T-helper 1 cell treated with Interleukin-12 subunit alpha and Interleukin-12 subunit beta and Interleukin-4 antibody, amounts not matched to agents 30 ng/mL and 1 ng/mL, for 36 hours (primary cell): ENCODE results near the gene DLG2. TPM values are rescaled to one million over a fixed set of nuclear protein-coding genes. Genes with fewer than 3 reads are reported as not detected.

Experiments used
- intact Hi-C: fragments of 100-400 bp; cut with micrococcal nuclease; formaldehyde crosslinking; loops from one replicate; pipeline ENCODE4 v1.15.1; 2024
- total RNA-seq: library from RNA; stranded (reverse); gene quantifications from 2 replicates; pipeline ENCODE4 v1.2.3, GENCODE V29; 2022

Gene DLG2
- total RNA-seq, 1 donor from 2014 or later = 0.88 TPM

DNA sequence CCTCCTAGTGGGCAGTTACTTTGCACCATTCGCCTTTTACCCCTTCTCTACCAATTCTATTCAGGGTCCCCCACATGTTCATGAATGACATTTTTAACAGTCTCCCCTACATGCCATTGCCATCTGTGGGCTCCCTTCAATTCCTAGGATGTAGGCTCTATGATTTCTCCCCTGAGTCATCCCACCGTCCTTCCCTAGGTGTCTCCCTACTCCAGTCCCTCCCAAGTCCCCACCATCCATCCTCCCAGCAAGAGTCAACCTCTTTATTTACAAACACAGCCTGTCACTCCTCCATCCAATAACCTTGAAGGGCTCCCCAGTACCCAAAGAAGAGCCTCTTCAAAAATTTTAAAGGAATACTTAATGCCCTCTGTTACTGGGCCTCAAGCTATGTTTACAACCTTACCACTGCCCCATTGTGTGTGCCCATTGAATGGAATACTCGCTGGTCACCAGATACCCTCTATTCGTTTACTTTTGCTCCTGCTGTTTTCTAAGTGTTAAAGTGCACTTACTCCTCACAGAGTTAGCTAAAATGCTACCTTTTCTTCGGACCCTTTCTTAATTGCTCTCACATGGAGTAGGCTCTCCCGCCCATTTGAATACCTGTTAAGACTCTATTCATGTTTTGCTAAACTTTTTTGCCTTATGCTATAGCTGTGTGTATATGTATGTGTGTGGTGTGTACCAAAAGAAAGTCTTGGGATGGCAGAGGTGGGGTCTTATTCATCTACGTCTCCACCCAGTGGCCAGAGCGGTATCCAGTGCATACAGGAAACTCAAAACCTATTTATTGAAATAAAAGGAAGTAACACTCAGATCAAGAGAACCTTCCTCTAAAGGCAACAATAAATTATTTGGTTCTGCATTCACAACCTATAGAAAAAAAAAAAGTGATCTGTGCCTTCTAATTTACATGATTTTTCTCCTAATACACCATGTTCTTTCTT is 2105.2 kb downstream of the DLG2 start:
- intact Hi-C loops = no loop called here

DNA sequence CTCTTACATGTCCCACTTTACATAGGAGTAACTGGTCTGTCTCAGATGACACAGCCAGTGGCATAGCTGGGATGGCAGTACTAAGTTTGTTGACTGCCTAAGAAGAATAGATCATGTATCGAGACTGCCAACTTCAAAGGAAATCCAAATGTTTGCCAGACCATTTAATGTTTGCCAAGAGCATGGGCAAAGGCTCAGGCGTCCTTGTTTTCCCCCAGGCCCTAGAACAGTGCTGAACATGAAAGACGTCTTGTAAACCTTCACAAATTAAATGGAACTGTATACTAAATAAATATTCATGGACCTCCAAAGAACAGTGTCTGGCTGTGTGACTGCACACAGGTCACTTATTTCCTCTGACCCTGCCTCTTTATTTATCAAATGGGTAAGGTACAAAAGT is 2106.3 kb downstream of the DLG2 start:
- intact Hi-C loops = no loop called here

DNA sequence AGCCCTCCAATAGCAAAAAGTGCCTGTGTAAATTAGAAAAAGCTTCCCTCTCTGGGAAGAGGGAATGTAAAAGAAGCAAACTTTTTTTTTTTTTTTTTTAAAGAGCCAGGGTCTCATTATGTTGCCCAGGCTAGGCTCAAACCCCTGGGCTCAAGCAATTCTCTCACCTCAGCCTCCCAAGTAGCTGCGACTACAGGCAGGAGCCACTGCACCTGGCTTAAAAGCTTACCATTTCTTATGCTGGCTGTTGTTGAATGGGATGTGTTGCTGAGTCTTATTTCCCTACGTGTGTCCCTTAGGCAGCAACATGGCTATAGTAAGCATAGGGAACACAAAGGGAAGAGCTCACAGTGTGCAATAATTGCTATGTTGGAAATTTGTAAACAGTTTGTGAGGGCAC is 2115.5 kb downstream of the DLG2 start:
- intact Hi-C loops = no loop called here

DNA sequence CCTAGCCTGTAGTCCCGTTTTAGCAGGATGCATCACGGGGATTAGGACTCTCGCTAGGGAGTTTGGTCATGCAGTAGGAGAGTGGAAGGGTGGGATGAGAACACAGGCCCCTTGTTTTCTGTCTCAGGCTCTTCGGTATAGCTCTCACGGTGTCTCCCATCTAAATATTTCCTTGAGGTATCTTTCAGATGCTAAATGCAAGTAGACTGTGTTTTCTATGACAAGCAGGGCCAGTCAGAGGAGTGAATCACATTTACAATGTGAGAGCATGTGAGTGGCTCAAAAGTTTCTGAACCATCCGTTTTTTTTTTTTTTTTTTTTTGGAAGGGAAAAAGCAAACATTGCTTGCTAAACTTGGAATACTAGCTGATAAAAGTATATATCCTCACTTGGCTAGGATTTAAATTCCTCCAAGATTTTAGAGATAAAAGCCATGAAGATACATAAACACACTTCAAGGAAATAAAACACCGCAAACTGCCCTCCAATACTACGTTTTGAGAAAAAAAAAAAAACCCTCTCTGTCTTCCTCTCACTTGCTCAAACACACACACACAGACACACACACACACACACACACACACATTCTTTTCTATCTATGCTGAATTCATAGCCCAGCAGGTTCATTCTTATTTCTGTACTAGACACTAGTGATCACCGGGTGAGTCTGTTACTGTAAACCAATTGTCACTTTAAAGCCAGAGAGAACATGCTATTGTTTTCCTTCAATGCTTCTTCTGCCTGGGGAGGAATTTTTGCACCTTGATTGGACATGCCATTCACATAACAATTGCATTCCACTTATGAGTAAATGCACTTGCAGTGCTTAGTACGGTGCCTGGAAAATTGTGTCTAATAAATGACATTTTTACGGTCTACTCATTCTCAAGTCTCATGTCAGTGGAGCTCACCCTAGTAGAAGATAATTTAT is 2116.3 kb downstream of the DLG2 start:
- intact Hi-C loops = no loop called here

DNA sequence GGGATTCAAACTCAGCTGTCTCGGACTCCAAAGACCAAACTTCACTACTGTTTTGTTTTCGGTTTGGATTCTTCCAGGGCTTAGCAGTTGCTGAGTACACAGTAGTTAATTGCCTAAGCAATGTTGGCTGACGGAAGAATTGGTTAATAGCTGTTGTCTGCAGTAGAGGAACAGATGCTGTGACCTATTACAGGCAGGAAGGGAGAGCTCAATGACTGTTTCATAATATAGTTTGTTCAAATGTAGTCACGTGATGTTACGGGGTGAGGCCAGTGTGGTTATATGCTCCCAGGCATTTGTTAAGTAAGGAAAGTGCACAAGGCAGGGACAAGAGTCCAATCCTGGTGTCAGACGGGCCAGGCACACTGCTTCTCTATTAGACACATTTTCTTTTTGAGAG is 2118.3 kb downstream of the DLG2 start:
- intact Hi-C loops = no loop called here

DNA sequence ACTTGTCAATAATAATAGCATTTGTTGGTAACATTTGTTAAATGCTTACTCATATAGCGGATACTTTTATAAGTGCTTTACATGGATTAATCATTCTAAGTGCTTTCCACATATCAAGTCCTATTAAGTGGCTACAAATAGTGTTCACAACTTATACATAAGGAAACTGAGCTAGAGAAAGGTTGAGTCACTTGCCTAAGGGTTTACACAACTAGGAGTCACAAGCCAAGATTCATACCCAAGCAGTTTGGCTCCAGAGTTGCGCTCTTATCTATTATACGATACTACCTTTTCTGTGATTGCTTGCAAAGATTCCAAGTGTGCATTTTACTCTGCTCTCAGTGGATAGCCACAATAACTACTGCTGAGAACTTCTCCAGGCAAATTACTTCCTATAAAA is 2125.1 kb downstream of the DLG2 start:
- intact Hi-C loops = no loop called here

DNA sequence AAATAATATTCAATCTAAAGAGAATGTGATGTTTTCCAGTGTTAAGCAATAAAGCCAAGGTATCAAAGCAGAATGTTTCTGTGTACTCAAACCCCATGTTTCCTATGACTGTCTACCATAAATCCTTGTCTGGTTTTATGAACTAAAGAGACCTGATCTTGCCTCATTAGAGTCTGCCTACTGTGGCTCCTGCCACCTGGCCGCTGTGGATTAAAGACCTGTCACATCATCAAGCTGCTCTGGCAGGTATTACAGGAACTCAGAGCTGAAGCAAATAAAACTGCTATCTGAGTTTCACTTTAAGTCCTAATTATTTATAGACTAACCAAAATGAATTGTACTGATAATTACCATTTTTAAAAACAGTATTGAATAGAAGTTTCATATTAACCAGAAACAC is 2133.2 kb downstream of the DLG2 start:
- intact Hi-C loops = no loop called here

DNA sequence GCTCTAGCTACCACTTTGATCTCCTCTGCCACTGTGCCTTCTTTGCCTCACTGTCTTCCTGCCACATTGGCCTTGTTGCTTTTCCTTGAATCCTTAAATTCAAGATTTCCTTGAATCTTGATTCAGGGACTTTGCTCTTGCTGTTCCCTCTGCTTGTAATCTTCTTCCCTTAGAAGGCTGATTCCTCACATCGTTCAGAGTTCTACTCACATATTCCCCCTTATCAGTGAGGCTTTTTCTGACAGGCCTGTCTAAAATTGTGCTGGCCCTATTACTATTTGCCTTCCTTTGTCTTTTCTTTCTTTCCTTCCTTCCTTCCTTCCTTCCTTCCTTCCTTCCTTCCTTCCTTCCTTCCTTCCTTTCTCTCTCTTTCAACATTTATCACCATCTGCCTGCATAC is 2134.1 kb downstream of the DLG2 start:
- intact Hi-C loops = no loop called here

DNA sequence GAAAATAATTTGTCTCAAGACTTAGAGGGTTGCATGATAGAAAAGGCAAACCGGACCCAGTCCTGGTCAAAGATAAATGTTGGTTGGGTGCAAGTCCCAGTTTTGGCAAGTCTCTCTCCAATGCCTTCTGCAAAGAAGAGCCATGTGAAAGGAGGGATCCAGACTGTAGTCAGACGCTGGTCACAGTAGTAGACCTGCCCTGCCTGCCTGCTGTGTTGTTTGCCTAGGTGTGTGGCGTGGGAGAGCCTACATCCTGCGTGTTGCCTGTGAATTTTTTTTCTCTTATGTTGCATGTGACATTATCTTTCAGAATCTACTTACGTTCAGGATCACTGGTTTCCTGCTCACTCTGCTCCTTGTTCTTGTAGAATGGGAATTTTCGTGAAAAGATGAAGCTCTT is 2143.3 kb downstream of the DLG2 start:
- intact Hi-C loops = no loop called here

DNA sequence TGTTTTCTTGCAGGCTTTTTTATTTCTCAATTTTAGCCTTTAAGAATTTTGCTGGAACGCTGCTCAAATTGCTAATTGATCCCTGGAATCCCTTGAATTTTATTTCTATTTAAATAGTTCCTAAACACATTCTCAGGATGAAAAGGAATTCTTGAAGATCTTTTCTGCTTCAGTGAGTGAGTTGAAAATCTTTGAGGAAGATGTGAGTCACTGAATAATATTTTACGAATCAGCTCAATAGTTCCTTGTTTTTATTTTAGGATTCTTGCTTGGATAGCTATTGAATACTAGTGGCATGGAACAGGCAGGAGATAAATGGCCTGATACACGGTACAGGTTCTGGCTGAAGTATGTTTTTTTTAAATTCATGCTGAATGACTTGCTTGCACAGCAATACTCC is 2146.3 kb downstream of the DLG2 start:
- intact Hi-C loops = no loop called here

DNA sequence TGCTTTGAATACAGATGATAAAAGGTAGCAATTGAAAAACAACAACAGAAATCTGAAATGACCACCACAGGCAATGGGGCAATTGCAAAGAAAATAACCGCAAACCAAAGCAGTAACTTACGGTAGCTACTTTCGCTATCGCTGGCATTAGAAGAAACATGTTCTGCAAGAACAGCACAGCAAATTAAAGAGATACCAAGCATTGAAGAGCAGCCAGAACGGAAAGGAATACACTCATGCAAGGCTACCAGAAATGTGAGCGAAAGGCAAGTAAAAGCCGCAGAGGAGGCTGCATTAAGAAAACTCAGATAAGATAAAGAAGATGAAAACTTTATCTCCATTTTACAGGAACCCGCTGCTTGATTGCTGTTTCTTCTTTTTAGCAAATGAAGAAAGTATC is 2146.9 kb downstream of the DLG2 start:
- intact Hi-C loops = no loop called here

DNA sequence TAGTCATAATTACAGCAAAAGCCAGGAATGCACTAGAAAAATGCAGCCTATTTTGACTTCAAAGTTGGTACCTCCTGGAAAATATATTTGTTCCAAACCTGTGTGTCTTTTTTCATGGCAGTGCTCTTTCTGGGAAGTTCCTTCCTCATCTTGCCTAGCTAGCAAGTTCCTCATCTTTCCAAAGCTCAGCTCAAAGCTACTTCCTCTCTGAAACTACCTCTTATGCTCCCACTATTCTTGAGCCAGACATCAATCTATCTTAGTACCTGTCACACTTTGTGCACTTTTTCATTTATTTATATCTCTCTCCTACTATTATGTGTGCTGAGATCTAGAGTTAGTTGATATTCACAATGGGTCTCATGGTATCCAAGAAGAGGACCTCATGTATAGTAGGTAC is 2149.4 kb downstream of the DLG2 start:
- intact Hi-C loops = no loop called here

DNA sequence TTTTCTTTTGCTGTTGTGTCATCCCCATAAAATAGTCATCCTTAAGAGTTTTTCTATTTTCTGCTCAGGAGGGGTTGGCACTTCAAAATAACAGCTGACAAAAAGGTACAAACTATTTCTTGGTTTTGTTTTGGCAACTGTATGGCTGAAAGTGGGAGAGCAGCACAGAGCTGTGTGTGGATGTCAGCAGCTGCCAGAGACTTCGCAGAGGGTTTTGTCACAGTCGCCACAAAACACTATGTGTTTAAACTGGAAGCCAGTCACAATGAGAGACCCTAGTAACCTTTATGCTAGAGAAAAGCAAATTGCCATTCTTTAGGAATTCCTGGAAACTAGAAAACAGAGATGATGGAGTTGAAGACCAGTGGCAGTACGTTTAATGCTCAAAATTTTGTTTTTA is 2151.4 kb downstream of the DLG2 start:
- intact Hi-C loops = no loop called here

DNA sequence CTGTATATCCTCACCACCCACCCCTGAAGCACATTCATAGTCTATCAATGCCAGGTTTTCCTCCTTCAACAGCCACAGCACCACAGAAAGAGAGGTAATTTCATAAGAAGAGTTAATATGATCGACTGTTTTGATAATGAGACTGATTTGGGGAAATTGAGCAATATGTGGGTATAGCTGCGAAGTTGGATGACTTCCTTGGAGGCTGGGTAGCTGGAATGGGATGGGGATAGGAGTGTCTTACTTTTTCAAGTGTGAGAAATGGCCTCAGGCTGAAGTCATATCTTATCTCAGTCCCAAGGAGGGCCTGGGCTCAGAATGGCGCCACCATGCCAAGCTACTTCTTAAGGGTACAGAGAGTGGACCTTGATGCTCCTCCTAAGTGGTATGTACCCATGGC is 2153.4 kb downstream of the DLG2 start:
- intact Hi-C loops = no loop called here

DNA sequence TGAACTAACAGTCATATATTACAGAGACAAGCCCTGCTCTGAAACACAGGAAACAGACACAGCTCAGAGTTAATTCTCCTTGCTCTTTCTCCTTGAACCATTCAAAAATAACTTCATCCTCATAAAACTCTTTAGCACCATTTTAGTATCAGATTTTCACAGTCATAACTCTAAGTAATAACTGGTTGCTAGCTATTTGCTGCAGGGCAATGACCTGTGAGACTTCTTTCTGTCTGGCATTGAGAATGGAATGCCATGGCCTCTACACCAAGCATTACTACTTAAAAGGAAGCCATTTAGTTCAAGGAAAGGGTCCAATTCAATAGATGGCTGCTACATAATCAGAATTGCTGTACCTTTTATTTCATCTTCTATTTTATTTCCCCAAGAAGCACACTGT is 2154.3 kb downstream of the DLG2 start:
- intact Hi-C loops = no loop called here

DNA sequence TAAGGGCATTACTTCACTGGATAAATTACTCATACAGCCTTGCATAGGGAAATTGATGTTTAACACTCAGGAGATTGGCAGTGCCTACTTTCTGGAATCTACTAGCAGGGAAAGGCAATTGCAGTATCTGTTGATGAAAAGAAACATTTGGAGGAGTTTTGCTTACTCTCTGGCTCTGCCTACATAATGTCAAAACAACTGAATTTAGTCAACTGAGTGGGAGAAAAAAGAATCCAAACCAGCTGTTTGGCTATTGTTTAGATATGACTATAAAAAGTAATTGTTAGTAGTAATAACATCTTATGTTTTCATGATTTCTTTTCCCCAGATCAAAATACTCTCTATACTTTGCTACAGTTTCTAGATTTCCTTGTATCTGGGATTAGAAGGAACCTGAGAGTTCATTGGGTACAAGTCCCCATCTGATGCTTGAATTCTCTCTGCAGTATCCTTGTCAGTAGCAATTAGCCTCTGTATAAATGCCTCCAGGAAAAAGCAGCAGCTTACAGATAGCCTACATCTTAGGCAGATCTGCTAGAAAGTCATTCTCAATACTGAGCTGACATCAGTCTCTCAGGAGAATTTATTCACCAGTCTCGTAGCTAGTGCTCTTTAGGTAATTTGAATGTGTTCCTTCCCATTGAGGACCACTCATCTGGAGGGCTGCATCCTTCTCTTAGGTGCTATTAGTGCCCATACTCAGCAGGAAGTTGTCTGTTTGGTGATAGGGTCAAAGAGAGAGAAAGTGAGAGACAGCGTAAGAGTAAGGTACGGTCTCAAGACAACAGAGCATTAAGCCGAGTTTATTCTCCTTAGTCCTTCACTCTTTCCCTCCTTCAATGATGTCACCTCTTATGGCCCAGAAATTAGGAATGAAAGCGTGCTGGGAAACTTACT is 2155.1 kb downstream of the DLG2 start:
- intact Hi-C loops = no loop called here

DNA sequence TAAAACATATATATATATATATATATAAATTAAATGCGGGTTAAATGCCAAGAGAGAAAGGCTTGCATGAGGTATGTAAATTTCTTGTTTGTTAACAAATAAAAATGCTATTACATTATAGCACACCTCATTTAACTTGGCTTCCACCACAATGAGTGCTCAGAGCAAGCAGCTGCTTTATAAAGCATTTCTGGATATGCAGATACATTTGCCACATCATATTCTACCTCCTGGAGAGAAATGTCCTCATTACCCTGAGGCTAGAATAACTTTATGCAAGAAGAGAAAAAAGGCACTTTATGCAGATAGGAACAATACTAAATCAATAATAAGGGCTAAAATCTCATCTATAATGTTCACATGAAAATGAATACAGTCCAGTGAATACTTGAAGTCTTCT is 2159.3 kb downstream of the DLG2 start:
- intact Hi-C loops = no loop called here

DNA sequence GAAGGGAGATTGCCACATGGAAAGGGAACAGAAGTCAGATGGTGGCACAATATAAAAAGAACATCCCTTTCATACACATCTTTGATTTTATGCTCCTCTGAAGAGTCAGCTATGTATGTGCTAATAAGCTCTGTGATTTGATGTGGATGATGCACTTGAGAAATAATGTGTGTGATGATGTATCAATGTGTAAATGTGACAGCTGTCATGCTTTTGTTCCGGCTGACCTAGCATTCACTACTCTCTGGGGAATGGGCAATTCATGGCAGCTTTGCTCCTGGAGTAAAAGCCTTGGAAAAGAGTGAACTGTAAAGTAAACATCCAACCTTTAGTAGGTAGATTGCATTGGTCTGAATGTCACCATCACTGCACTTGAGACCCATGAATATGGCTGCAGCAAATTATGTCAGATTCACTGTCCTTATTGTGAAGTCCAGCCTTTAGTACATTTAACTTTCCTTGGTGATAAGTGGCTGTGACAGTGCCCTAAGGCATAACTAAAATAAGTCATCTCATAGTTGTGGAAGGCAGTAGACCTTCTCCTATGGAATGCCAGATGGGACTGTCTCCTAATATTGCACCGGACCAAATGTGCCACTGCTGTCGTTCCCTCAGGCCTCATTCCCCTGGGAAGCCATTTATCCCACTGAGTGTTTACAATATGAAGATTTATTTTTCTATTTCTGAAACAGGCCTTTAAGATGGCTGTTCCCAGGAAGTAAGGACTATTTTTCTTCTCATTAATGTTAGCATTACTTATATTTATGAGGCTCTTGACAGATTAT is 2162.8 kb downstream of the DLG2 start:
- intact Hi-C loops = no loop called here

DNA sequence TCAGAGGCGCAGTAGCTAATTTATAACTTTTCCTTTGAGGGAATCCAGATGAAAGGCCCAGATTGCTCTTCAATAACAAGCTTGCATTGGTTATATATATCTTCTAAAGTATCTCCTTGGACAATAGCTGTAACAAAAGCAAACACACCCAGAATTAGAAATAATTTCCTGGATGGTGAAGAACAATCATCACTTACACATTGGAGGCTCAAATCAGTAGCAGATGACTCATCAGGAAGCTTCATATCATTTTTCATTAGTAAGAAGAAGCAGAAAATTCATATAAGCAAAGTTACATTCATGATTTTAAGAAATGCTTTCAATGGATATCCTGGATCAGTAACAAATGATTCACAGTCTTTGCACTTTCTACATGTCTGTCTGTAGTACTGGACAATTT is 2167.3 kb downstream of the DLG2 start:
- intact Hi-C loops = no loop called here

DNA sequence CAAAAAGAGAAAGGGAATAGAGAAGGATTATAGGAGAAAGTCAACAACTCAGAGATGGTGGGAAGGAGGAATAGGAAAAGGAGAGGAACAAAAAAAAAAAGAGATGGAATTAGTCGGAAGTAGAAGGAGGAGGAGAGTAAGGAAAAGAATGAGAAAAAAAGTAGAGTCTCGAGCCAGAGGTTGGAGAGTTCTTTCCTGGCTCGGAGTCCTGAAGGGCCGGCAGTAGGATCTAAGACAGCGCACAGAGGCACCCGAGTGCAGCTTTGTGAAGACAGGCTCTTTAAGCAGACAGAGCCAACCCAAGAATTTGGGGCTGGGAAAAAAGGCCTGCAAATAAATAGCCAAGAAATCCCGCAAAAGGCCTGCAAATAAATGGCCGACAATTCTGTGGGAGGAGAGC is 2170.6 kb downstream of the DLG2 start:
- intact Hi-C loops = no loop called here

DNA sequence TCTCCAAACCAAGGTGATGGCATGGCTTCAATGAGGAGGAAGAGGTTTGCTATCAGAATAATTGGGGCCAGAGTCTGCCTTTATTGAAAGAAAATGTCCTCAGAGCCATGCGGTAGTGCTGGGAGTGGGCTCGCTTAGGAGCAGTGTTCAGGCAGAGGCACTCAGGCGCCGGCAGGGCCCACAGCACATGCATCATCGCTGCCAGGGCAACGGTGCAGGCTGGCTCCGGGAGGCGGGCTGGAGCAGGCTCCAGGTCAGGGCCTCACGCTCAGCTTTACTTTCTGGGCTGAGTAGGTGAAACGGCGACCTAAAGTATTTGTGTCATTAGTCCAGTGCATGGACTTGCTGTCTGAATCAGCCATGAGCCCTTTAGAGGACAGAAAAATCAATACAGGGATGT is 2171.1 kb downstream of the DLG2 start:
- intact Hi-C loops = no loop called here
